Breast epithelium (tissue), 4 donors: ENCODE data around the gene NTRK2. TPM values are rescaled to one million over a fixed set of nuclear protein-coding genes. Genes with fewer than 3 reads are reported as not detected.
A peak's percentile ranks its signal among the peaks of the same experiment; 100 is the strongest.

Experiments
- DNase-seq, 2 donors: peaks; one replicate each; pipeline ENCODE4 v3.0.0-alpha.2; 2019; ENCODE audit warnings: low spot score in 2 of 2
- H3K27ac ChIP-seq, 2 donors: fragments of 200-600 bp; sonication (generic) in 1 of 2; one replicate each; pipeline ENCODE4 v1.5.1; 2016 to 2019; ENCODE audit warnings: mild to moderate bottlenecking in 1 of 2
- H3K27me3 ChIP-seq, 2 donors: fragments of 200-600 bp; sonication (generic) in 1 of 2; one replicate each; pipeline versions ENCODE4 v1.5.1 to v1.6.0; 2017 to 2019; ENCODE audit warnings: control low read depth in 1 of 2, mild to moderate bottlenecking in 1 of 2
- H3K36me3 ChIP-seq: fragments of 200-600 bp; one replicate; pipeline ENCODE4 v1.5.1; 2019
- H3K4me1 ChIP-seq, 2 donors: fragments of 200-600 bp; sonication (generic); one replicate each; pipeline ENCODE4 v1.5.1; 2016 to 2019; ENCODE audit warnings: control low read depth in 1 of 2
- H3K4me3 ChIP-seq, 3 donors: fragments of 200-600 bp; sonication (generic); 1 replicate in 2 of 3; 2 replicates in 1 of 3; pipeline ENCODE4 v1.5.1; 2016 to 2019; ENCODE audit warnings: mild to moderate bottlenecking in 3 of 3, moderate library complexity in 2 of 3
- H3K9me3 ChIP-seq, 2 donors: fragments of 200-600 bp; sonication (generic) in 1 of 2; one replicate each; pipeline ENCODE4 v1.5.1; 2016 to 2019; ENCODE audit warnings: control low read depth in 1 of 2
- POLR2A ChIP-seq: fragments of 450-650 bp; IDR thresholded peaks from one replicate; pipeline ENCODE4 v1.6.1; 2016; ENCODE audit warnings: antibody characterized with exemption, mild to moderate bottlenecking, moderate library complexity
- POLR2AphosphoS5 ChIP-seq, 3 donors: sonication (generic); formaldehyde crosslinking; IDR thresholded peaks; one replicate each; pipeline ENCODE4 v1.6.1; 2017; ENCODE audit warnings: antibody characterized with exemption in 3 of 3
- intact Hi-C: fragments of 100-400 bp; cut with DNase I; formaldehyde crosslinking; loops from one replicate; pipeline ENCODE4 v1.15.1; 2023; ENCODE audit warnings: low total_unique reads
- total RNA-seq, 3 donors: library from RNA; depleted of rRNA; stranded (reverse); fragments of >200 nt; gene quantifications; one replicate each; pipeline ENCODE4 v1.1.0, GENCODE V29; 2016
- TF ChIP-seq, protein P1 (sequence below), 3 donors: fragments of 450-650 bp; IDR thresholded peaks; one replicate each; pipeline ENCODE4 v1.5.1; 2016 to 2017; ENCODE audit warnings: antibody characterized with exemption in 3 of 3, mild to moderate bottlenecking in 3 of 3, moderate library complexity in 3 of 3

NTRK2 gene
- total RNA-seq, 3 donors from 2014 or later, result 25.9 to 134 (median 112) TPM

- TF ChIP-seq POLR2A, result no peak
- TF ChIP-seq, protein P1, sequence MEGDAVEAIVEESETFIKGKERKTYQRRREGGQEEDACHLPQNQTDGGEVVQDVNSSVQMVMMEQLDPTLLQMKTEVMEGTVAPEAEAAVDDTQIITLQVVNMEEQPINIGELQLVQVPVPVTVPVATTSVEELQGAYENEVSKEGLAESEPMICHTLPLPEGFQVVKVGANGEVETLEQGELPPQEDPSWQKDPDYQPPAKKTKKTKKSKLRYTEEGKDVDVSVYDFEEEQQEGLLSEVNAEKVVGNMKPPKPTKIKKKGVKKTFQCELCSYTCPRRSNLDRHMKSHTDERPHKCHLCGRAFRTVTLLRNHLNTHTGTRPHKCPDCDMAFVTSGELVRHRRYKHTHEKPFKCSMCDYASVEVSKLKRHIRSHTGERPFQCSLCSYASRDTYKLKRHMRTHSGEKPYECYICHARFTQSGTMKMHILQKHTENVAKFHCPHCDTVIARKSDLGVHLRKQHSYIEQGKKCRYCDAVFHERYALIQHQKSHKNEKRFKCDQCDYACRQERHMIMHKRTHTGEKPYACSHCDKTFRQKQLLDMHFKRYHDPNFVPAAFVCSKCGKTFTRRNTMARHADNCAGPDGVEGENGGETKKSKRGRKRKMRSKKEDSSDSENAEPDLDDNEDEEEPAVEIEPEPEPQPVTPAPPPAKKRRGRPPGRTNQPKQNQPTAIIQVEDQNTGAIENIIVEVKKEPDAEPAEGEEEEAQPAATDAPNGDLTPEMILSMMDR (IDR thresholded peaks at IDR 0.05), result no peak
- no peak for TF ChIP-seq POLR2AphosphoS5 (IDR thresholded peaks at IDR 0.05)
- Histone ChIP-seq H3K9me3 (no peaks in the 10 kb centered on the region), H3K27ac (peak overlapping the region in 1 of 2 donors; percentile 33), H3K4me3 (no peak overlapping the region), H3K27me3 (no peaks in the 10 kb centered on the region), H3K4me1 (no peaks in the 10 kb centered on the region), H3K36me3 (no peaks in the 10 kb centered on the region)
- DNase-seq, result no peak
- intact Hi-C loops, result no loop called here
Observed at GRCh38 chr9:84679571-84679970, 10.0 kb downstream of the NTRK2 start.

DNA sequence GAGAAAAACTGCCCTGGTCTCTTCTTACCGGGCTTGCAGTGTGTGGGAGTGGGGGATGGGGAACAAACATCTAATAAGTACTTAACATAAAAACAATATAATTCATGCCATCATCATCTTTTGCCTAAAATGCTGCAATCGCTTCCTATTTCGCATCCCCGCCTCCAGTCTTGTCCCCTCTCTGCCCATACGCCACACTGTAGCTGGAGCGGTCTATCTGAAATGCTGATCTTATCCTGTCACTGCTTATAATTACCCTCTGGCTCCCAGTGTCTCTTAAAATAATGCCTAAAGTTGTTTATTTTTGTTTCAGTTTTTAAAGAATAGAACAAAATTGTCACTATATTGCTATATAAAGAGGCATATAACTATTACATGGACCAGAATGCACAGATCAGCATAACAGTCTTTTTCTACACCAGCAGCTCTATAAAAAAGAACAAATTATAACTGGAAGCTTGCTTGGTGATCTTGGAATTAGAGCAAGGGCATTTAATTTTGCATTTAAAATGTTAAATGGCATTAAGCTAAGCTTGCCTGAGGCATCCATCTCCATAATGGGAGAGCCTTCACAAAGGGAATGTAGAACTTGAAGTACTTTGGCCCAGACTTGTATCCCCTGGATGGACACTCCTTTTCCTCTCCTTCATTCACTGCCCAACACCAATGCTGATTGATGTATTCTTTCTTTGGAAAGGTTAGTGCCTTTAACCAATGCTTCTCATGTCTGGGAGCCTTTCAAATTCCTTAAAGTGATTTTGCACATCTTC, 12.2 kb downstream of the NTRK2 start:
- peak overlapping the region; percentile 34 to 38 for H3K27ac ChIP-seq
- intact Hi-C loops, result no loop called here
- no peaks in the 10 kb centered on the region for H3K4me1 ChIP-seq
- no peak for DNase-seq
- H3K36me3 ChIP-seq, result no peaks in the 10 kb centered on the region
- no peak overlapping the region for H3K4me3 ChIP-seq
- H3K9me3 ChIP-seq, result no peaks in the 10 kb centered on the region
- H3K27me3 ChIP-seq, result no peaks in the 10 kb centered on the region
- TF ChIP-seq POLR2AphosphoS5 (IDR thresholded peaks at IDR 0.05), result no peak
- TF ChIP-seq, protein P1 (IDR thresholded peaks at IDR 0.05), result no peak
- no peak for TF ChIP-seq POLR2A

- Histone ChIP-seq H3K27me3 (no peaks in the 10 kb centered on the region), H3K9me3 (no peaks in the 10 kb centered on the region), H3K27ac (no peak overlapping the region), H3K4me1 (no peaks in the 10 kb centered on the region), H3K4me3 (no peak overlapping the region), H3K36me3 (no peaks in the 10 kb centered on the region)
- DNase-seq, result no peak
- TF ChIP-seq, protein P1 (IDR thresholded peaks at IDR 0.05), result no peak
- TF ChIP-seq POLR2A, result no peak
- no peak for TF ChIP-seq POLR2AphosphoS5 (IDR thresholded peaks at IDR 0.05)
- intact Hi-C loops, result no loop called here
Observed at GRCh38 chr9:84686068-84686467, 16.5 kb downstream of the NTRK2 start.

DNA sequence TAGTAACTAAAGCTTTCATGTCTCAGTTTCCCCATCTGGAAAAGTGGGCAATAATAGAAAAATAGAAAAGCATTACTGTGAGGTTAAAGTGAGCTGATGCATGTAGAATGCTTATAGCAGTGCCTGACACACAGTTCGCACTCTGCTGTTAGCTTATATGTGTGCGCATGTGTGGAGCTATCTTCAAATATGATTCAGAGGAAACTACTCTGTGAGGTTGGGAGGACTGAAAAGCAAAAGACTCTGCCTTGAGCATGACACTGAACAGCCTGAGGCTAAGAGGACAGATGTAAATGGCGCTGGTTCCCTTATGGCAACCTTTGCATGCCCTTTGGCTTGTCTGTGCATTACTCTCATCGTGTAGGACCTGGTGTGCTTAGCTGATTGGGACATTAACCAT, 19.4 kb downstream of the NTRK2 start:
- intact Hi-C loops, result no loop called here
- no peak overlapping the region for H3K27ac ChIP-seq
- no peaks in the 10 kb centered on the region for H3K27me3 ChIP-seq
- H3K36me3 ChIP-seq, result no peaks in the 10 kb centered on the region
- TF ChIP-seq POLR2A (no peak), POLR2AphosphoS5 (IDR thresholded peaks at IDR 0.05) (no peak)
- TF ChIP-seq, protein P1 (IDR thresholded peaks at IDR 0.05), result no peak
- H3K4me1 ChIP-seq, result no peaks in the 10 kb centered on the region
- H3K4me3 ChIP-seq, result no peak overlapping the region
- no peaks in the 10 kb centered on the region for H3K9me3 ChIP-seq
- DNase-seq, result no peak

- TF ChIP-seq, protein P1 (IDR thresholded peaks at IDR 0.05), result no peak
- TF ChIP-seq POLR2A (no peak), POLR2AphosphoS5 (IDR thresholded peaks at IDR 0.05) (no peak)
- H3K36me3 ChIP-seq, result no peaks in the 10 kb centered on the region
- no peaks in the 10 kb centered on the region for H3K27me3 ChIP-seq
- no peaks in the 10 kb centered on the region for H3K4me1 ChIP-seq
- intact Hi-C loops, result no loop called here
- H3K27ac ChIP-seq, result peak overlapping the region; percentile 74 to 78
- no peak overlapping the region for H3K4me3 ChIP-seq
- DNase-seq, result no peak
- no peaks in the 10 kb centered on the region for H3K9me3 ChIP-seq
Observed at GRCh38 chr9:84691634-84692033, 22.1 kb downstream of the NTRK2 start.
